NCI-H345 treated with DMSO at 0.1 percent for 48 hours (cell line): ENCODE measurements around the gene SIAH3.

Experiments
- DNase-seq: peaks from one replicate; lab custom pipeline; 2025; ENCODE audit not compliant: unreplicated experiment; lab: John Stamatoyannopoulos, UW

Gene SIAH3

DNA sequence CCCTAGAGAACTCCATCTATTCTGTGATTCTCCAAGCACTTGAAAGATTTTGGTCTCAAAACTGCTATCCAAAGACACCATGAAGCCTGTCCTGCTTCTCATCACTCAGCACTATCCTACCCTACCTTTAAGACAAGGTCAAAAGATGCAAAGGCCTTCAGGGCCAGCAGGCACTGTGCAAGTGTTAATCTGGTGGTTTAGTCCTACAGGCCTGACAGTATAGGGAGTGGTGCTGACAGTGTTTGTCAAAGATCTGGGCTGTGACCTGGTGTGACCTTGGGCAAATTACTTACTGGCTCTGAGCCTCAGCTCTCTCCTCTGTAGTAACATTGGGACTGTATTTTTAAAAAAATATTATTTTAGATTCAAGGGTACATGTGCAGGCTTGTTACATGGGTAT, 28.0 kb downstream of the SIAH3 start:
- no peak for DNase-seq

DNA sequence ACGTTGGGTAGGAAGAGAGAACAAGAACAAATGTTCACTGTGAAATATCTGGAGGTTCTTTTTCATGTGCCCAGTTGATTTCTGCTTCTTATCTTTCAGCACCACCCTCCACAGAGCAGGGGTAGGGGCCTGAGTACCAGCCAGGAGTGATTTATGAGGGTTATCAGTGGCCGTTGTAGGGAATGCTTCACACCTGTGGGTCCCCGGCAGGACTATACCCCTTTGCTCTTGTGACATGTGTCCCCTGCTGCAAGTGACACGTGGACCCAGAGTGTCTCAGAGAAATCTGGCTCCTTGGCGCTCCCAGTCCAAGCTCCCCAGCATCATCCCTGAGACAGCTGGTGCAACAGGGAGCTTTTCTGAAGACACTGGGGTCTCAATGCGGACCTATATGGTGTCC, 29.7 kb downstream of the SIAH3 start:
- no peak for DNase-seq

DNA sequence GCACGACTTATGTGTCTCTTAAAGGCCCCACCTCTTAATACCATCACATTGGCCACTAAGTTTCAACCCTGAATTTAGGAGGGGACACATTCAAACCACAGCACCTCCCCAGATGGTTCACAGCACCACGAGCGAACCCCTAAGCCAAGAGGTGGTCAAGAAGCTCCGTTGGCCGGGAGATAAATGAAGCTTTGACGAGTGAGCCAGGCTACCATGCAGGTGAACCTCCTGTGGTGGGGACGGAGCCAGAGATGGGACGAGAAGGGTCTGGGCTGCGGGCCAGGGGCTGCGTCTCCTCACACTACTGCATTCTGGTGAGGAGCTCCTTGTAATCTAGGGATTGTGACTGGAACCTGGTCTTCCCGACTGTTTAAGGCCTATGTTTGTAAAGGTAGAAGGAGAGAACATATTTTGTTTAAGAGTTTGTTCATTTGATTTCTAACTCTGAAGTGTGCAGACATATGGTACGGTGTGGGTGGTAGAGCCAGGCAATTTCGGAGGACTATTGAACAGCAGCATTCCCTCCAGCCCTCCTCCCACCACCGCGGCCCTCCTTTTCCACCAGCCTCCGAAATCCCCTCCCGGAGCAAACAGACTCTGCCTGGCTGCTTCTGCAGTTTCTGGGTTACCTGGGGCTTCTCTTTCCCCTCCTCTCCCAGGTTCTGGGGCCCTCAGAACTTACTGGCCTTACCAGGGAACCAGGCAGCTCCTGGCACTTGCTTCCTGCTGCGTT, 31.3 kb downstream of the SIAH3 start:
- no peak for DNase-seq

DNA sequence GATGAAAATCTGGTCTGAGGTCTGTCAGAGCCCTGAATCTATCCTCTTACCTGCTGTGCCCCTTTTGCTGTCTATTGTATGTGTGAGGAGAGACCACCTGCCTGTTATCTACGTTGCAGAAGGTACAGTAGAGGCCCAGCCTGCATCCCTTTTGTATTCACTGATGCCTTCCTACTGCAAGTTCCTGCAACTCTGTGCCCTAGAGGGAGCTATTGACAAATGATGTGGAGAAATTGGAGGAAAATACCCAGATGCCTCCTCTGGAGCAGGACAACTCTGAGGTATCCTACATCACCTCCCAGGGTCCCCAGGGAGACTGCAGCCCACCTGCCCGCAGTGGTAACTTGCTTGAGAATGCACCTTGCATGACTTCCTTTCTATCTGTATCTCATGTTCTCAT, 33.7 kb downstream of the SIAH3 start:
- no peak for DNase-seq

DNA sequence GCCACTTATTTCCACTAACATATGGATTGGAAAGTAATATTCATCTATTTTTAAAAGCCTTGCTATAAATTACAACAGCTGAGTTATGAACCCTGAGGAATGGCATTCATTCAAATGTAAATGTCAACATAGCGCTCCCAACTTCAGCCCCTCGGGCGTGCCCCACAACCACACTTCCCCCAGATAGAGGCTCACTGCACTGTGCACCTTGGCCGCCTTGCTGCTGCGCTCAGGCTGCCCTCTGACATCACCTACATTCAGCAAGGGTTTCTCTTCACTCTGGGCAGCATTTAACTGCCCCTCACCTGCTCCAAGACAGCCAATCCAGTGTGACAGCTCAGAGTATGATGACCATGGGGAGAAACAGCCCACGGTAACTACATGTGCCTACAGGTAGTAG, 35.1 kb downstream of the SIAH3 start:
- no peak for DNase-seq

DNA sequence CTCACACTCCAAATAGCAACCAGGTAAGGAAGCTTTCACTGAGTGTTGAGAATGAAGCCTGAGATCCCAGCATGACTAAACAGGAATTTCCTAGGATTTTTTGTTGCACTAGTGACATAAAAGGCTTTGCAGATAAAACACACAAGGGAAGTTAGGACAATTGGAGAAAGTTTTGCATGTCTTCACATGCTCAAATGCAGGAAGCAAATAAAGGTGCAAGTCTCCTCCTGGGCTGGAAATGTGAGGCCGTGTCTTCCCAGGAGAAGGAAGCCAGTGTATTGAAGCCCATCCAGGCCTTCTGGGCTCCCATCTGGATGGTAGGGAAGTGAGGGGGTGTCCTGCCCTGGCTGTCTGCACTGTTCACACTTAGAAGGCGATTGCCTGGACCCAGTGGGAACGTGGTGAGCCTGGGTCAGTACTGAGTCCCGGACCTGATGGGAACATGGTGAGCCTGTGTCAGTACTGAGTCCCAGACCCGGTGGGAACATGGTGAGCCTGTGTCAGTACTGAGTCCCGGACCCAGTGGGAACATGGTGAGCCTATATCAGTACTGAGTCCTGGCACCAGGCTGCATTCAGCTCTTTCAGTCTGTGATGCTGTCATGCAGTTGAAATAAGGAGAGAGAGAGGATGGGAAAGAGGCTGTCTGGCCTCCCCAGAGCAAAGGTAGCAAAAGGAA, 38.7 kb downstream of the SIAH3 start:
- no peak for DNase-seq

DNA sequence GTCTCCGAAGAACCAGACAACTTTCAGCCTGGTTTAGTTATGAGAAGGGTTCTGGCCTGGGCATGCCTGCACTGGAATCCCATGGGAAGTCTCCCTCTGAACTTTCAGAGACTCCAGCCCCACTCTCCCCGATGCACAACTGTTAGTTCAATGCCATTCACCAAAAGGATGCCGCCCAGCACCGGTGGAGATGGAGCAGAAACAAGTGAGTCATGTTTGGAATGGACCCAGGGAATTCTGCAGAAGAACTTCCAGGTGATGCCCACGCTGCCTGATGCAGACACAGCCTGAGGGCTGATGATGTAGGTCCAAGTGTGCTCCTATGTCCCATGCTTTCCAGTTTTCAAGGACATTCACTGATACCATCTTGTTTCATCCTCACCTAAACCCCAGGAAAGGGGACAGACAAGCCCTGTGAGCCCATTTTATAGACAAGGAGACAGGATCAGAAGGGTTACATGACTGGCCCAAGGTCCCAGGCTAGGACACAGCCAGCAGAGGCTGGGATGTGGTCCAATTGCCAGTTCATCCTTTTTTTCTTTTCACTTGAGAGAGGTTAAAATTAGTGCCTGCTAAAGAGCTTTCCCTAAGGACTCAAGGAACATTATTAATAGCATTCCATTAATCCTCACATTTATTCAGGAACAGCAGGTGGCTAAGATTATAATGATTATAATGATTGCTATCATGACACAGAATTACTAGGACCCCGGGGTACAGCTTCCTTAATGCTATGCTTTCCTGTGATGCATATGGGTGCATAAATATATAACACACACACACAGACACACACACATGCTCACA, 39.5 kb downstream of the SIAH3 start:
- DNase-seq, result no peak

DNA sequence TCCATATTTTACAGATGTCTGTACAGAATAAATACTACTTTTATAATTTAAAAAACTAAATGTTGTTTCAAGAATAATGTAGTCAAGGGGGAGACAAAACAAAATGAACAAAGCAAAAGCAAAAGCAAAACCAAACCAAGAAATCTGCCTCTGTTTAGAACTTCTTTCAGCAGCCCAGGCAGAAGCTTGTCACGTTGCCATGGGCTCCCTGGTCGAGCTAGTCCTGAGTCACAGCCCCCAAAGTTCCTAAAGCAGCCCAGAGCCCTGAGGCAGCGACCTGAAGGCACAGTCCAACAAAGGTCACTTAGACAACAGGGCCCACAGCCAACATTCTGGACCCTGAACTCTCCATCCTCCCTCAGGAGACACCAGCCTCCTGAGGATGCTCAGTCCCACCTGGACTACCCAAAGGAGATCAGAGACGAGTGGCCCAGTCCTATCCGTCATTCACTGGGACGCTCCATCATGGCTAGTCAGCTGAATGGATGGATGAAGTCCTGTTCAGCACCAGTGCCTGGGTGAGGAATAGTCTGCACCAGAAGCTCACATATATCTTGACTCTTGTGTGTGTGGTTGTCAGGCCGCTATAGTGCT, 41.7 kb downstream of the SIAH3 start:
- DNase-seq, result no peak

DNA sequence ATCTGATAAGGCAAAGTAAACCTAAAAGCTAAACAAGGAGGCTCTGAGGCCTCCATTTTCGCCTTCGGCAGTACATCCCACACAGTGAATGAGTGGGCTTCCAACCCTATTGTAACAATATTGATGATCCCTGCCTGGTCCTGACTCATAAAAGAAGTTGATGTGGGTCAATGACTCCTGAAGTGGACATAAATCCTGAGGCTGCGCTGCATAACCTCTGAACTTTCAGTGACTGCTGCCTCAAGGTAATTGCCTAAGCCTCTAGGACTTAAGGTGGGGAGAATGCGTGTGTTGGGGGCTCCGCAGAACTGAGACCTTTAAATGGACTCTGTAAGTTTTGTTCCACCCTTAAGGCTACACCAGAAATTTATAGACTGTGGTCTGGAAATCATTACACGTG, 42.6 kb downstream of the SIAH3 start:
- no peak for DNase-seq

DNA sequence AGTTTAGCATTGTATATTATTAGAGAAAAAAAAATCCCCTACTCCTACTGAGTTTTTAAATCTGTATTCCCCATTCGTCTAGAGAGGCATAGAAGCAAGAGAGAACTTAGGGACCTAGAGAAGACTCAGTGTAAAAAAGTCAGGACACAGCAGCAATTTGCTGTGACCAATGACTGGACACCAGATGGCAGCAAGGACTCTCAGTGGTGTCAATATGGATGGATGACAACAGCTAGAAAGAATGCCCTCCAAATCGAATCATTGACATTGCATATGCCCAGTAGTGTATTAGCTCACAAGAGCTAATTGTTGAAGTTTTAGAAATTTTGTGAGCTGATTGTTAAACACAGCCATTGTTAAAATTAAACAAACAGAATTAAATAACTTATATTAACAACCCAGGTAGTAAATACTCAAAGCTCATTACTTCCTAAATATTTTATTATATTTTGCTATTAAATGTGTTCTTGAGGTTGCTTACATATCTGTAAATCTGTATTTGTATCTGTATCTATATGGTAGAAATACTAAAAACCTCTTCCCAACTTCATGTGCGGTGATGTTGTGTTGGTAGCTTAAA, 43.9 kb downstream of the SIAH3 start:
- peak; percentile 17 for DNase-seq

DNA sequence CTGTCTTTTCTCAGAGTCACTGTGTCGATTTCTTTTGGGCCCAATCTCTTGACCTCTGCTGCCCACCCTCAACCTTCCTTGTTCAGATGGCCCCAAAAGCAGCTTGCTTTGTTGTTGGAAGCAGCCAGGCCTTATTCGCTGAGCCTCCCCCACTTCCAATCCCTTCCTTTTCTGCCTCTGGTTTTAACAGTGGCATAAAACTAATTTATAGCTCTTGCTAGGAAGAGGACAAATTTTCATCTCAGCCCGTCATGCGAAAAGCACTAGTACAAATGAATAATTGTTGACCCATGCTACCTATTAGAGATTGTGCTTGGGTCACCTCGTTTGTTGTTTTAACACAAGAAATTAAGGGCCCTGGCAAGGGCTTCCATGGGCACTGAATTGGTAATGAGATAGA, 51.1 kb downstream of the SIAH3 start:
- DNase-seq, result no peak

DNA sequence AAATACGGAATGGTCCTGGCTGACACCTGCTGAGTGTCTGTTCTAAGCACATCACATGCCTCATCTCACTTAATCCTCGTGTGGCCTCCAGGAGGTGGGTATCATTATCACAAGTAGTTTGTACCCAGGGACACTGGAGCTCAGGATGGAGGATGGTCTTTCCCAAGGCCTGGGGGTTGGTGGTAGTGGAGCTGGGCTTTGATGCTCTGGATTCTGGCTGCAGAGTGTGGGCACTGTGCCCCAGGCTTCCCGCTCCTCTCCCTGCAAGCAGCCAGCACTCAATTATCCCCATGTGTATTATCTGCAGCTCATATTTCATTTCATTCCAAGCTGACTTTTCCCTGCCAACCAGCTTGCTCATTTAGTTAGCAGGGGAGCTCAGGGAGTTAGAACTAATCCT, 52.1 kb downstream of the SIAH3 start:
- no peak for DNase-seq

DNA sequence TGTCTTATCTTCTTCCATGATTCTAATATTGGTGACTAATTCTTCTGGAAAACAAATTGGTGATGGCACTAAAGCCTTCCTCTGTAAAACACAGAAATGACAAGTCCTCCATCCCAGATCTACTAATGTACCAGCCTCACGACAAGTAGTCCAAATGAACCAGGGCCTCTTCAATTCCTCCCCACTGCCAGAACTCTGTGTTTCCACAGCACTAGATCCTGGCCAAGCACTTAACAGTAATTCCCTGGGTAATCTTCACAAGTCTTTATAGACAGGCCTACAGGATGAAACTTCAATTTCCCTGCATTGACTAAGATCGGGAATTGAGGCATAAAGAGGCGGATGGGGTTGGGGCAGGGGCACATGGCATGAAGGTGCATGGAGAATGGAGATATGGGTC, 52.7 kb downstream of the SIAH3 start:
- no peak for DNase-seq

DNA sequence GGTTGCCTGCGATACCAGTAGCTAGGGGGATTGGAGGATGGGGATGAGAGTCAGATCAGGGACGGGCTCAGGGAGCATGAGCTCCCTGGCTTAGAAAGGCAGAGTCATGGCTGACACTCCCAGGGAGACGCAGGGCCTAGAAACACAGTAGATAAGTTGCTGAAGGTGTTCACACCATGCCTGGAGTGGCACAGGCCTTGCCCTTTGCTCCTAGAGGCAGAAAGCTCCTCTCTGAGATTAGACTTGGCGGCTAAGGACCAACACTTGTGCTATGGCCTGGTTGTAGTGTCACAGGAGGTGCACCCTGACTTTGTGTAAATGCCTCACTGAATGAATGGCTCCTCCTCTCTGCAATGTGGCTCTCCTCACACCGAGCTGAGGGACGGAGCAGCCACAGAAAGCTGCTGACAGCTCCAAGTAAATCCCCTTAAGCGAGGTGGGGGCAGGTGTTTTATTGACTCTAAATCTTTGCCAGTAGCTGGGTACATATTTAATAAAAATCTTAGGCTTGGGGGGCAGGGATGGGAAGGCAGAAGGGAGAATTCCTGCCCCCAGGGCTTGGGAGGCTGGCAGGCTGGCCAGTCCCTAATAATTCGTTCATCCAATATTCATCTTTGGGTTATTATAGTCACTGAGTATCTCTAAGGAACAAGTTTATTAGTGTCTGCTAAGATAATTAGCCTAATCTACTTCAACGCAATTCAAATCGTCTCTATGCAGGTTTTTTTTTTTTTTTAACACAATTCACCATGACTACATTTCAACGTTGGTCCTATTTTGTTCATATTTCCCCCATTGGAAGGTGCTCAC, 54.9 kb downstream of the SIAH3 start:
- DNase-seq, result no peak

DNA sequence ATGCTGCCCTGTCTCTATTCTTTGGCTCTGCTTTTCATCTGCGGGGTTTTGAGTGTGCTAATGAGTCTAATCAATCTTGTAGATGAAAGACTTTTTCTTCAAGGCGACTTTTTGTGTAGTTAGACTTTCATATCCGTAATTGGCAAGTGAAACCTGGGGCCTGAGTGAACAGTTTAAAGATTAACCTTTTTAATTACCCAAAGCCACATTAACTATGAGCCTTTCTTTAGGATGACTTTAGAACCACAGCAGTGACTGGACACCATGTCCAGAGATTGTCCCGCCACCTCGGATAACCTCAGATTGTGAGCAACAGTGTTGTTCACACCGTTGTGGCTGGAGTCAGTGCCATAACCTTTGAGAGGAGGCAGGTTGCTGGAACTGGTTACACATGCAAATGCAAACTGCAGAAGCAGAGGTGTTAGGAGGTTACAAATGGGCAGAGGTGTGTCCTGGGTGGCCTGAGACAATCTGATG, 58.7 kb downstream of the SIAH3 start:
- DNase-seq, result no peak

DNA sequence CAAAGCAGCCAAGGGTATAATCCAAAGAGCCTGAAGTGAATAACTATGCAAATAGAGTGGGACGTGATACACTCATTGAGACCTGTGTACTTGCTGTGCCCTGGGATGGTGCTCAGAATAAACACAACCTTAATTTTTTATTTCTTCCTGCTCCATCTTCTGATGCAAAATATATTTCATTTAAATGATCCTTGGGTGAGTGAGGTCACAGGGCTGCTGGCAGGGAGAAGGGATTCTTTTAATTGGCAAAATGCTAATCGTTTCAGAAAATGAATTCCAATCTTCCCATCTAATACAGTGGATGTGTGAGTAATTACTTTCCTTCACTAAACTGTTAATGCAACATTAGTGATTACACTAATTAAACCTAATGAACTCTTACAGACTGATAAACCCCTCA, 63.5 kb downstream of the SIAH3 start:
- no peak for DNase-seq

DNA sequence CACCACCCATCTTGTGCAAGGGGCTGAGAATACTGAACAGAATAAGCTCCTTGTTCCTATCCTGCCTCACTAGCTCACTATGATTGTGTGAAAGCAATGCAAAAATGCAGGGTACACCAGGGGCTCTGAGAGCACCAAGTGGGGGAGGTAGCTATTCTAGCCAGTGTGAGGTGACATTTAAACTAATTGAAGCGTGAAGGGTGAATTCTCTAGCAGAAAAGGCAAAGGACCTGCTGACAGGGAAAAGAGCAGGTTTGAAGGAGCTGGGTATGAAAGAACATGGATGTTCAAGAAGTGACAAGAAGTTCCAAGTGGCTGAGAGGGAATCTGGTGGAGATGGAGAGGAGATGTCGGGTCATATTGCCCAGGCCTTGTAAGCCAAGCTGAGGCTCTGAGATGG, 64.2 kb downstream of the SIAH3 start:
- DNase-seq, result no peak

DNA sequence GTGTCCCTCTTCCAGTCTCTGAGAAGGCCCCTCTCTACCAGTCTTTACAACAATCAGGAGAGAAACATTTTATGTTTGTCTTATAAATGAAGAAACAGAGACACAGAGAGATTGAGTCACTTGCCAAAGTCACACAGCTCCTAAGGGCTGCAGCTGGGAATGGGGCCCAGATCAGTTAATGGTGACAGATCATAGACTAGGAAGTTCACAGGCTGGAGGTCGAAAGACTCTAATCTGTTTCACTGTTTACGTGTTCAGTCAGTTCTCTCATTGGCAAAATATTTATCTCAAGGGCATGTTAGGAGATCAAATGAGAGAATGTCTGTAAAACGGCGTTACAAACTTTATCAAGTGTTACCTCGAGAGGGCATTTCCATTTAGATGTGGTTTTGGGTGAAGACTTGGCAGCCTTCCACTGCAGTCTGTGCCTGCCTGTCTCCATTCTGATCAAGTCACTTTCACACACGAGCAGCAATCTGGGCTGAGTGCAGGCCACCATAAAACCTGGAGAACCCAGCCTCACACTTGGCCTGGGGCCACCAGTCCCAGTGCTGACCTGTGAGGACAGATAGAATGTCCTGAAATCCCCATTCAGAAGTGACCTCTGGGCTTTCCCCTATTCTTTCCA, 65.1 kb downstream of the SIAH3 start:
- no peak for DNase-seq

DNA sequence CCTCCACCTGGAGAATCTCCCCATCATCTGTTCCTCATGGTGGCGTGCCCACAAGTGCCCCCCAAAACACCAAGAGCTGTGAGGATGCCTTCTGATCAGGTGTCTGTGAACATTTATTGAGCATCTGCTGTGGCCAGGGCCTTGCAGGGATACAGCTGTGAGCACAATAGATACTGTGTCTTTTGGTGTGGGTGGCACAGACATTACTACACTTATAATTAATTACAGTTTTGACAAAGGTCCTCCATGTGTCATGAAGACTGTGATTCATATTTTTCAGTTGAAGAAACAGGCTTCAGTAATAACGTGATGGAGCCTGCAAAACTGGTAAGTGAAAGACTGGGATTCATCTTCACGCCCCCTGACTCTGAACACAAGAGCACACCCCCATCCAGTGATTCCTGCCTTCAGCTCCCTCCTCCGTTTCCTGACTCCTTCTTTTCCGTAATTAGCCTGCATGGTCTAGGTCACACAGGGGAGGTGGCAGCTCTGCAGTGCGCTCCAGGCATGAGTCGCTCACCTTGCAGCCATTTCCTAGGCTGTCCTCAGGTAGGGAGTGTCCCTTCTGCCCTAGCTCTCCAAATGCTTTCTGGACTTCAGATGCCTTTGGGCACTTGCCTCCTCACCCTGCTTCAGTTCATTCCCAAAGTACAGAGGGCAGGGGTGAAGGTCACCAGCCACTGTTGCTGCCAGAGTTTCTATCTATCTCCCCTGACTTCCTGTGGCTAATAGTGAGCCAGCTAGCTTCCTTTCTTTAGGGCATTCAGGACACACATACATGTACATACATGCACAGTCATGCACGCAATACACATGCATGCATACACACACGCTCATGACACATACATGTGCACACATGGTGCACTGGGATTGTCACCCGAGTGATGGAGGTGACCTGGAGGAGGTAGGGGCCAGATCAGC, 66.5 kb downstream of the SIAH3 start:
- DNase-seq, result no peak
